Neutrophil (primary cell): ENCODE data around the gene ENTHD1.
"Not testable (repeated sequence)": the region's sequence is repeated elsewhere in the genome, so short reads cannot be mapped to it uniquely, and the experiment has no call there.

ENCODE experiments used
- H3K27ac ChIP-seq: fragments of 200-600 bp; sonication (generic); 2 replicates; pipeline ENCODE4 v1.5.1; 2016; ENCODE audit warnings: mild to moderate bottlenecking, moderate library complexity
- H3K27me3 ChIP-seq: fragments of 200-600 bp; sonication (generic); 2 replicates; pipeline ENCODE4 v1.6.0; 2016; ENCODE audit warnings: mild to moderate bottlenecking
- H3K36me3 ChIP-seq: fragments of 200-600 bp; sonication (generic); 2 replicates; pipeline ENCODE4 v1.5.1; 2017
- H3K4me1 ChIP-seq, 2 experiments: fragments of 200-600 bp in 1 of 2; sonication (generic) in 1 of 2; 1 replicate in 1 of 2; 2 replicates in 1 of 2; pipeline versions ENCODE4 v1.5.1 to v1.6.1; 2013 to 2016; ENCODE audit warnings: low read depth in 1 of 2, low read length in 1 of 2, mild to moderate bottlenecking in 1 of 2, moderate library complexity in 1 of 2; ENCODE audit not compliant: control insufficient read depth in 1 of 2, insufficient read depth in 1 of 2
- H3K4me3 ChIP-seq, 2 experiments: fragments of 200-600 bp in 1 of 2; sonication (generic) in 1 of 2; 1 replicate in 1 of 2; 2 replicates in 1 of 2; pipeline ENCODE4 v1.5.1; 2013 to 2016; ENCODE audit warnings: low read depth in 1 of 2, low read length in 1 of 2, mild to moderate bottlenecking in 1 of 2, moderate library complexity in 1 of 2
- H3K9me3 ChIP-seq: fragments of 200-600 bp; sonication (generic); 2 replicates; pipeline ENCODE4 v1.5.1; 2016
- TF ChIP-seq, protein P1 (sequence below): fragments of 200-600 bp; sonication (generic); IDR thresholded peaks from 2 replicates; pipeline ENCODE4 v1.5.1; 2016; ENCODE audit warnings: antibody characterized with exemption

Gene ENTHD1

DNA sequence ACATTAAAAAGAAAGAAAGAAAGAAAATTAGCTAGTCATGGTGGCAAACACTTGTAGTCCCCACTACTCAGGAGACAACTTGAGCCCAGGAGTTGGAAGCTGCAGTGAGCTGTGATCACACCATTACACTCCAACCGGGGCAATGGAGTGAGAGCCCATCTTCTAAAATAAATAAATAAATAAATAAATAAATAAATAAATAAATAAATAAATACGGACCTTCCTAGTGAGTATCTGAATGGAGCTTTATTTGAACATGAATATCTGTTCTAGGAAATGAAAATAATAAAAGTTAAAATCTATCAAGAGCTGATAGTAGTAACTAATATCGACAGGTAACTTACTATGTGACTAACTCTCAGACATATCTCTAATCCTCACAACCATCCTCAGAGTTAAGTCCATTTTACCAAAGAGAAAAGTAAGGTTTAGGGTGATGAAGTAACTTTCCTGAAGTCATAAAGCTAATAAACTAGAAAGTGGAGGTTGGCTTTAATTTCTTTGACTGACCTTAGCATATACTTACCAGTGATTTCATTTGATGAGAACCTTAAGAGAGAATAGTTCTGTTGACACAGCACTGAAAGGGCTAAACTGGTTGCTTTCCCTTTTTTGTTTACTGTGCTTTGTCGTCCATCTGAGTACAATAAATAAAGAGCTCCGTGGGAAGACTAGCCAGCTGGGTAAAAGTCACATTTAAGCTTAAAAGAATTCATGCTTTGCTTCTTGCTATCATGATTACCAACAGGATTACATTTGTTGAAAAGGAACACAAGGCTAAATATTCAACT, 22.4 kb downstream of the ENTHD1 start:
- Histone ChIP-seq H3K4me3 (no peak overlapping the region), H3K4me1 (peaks cover 0 to 6% of the 10 kb centered on the region in 2 experiments), H3K36me3 (no peaks in the 10 kb centered on the region), H3K27me3 (no peaks in the 10 kb centered on the region), H3K27ac (no peak overlapping the region), H3K9me3 (no peaks in the 10 kb centered on the region)
- TF ChIP-seq, protein P1, sequence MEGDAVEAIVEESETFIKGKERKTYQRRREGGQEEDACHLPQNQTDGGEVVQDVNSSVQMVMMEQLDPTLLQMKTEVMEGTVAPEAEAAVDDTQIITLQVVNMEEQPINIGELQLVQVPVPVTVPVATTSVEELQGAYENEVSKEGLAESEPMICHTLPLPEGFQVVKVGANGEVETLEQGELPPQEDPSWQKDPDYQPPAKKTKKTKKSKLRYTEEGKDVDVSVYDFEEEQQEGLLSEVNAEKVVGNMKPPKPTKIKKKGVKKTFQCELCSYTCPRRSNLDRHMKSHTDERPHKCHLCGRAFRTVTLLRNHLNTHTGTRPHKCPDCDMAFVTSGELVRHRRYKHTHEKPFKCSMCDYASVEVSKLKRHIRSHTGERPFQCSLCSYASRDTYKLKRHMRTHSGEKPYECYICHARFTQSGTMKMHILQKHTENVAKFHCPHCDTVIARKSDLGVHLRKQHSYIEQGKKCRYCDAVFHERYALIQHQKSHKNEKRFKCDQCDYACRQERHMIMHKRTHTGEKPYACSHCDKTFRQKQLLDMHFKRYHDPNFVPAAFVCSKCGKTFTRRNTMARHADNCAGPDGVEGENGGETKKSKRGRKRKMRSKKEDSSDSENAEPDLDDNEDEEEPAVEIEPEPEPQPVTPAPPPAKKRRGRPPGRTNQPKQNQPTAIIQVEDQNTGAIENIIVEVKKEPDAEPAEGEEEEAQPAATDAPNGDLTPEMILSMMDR = no peak

DNA sequence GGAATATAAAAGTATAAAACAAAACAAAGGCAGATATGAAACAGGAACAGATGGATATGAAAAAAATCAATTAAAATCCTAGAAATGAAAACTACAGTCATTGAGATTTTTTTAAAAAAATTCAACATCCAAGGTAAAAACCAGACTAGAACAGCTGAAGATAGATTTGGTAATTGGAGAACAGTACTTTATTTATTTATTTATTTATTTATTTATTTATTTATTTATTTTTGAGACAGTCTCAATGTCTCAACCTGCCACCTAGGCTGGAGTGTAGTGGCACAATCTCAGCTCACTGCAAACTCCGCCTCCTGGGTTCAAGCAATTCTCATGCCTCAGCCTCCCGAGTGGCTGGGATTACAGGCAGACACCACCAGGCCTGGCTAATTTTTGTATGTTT, 23.8 kb downstream of the ENTHD1 start:
- H3K27me3 ChIP-seq, H3K9me3 ChIP-seq, H3K27ac ChIP-seq, H3K4me1 ChIP-seq, H3K4me3 ChIP-seq, H3K36me3 ChIP-seq: not testable (repeated sequence)

DNA sequence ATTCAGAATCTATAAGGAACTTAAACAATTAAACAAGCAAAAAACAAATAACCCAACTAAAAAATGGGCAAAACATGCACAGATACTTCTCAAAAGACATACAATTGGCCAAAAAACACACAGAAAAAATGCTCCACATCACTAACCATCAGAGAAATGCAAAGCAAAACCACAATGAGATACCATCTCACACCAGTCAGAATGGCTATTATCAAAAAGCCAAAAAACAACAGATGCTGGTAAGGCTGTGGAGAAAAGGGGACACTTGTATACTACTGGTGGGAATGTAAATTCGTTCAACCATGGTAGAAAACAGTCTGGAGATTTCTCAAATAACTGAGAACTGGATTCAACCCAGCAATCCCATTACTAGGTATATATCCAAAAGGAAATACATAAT, 24.8 kb downstream of the ENTHD1 start:
- no peaks in the 10 kb centered on the region for H3K9me3 ChIP-seq
- TF ChIP-seq, protein P1 = no peak
- H3K36me3 ChIP-seq = no peaks in the 10 kb centered on the region
- no peaks in the 10 kb centered on the region for H3K27me3 ChIP-seq
- H3K4me3 ChIP-seq = no peak overlapping the region
- H3K27ac ChIP-seq = no peak overlapping the region
- no peaks in the 10 kb centered on the region for H3K4me1 ChIP-seq

DNA sequence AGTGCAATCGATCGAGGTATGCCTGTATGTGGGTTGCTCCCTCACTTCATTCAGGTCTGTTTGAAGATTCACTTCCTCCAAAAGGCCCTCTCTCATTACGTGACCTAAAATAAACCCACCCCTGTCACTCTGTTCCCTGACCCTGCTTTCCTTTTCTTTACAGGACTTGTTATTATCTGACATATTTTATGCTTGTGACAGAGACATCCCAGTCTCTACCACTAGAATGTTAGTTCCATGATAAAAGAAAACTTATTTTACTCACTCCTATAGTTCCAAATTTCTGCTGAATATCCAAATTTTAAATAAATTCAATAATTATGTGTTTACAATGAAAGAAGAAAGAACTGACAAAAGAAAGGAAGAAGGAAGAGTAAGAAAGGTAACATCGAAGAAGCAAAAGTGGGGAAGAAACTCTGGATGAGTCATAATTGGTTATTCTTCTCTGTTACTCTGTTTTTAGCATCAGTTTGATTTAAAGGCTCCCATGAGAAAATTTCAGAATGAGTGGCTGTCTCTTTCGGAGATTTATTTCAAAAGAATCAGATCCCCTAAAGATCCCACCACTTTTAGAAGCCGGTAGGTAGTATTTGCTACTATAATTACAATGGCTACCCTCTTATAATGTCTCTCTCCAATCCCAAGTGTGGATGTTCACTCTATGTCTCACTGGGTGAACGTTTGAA, 33.5 kb downstream of the ENTHD1 start:
- Histone ChIP-seq H3K36me3 (no peaks in the 10 kb centered on the region), H3K4me3 (no peak overlapping the region), H3K27ac (no peak overlapping the region), H3K9me3 (no peaks in the 10 kb centered on the region), H3K4me1 (no peaks in the 10 kb centered on the region), H3K27me3 (no peaks in the 10 kb centered on the region)
- TF ChIP-seq, protein P1 = no peak

DNA sequence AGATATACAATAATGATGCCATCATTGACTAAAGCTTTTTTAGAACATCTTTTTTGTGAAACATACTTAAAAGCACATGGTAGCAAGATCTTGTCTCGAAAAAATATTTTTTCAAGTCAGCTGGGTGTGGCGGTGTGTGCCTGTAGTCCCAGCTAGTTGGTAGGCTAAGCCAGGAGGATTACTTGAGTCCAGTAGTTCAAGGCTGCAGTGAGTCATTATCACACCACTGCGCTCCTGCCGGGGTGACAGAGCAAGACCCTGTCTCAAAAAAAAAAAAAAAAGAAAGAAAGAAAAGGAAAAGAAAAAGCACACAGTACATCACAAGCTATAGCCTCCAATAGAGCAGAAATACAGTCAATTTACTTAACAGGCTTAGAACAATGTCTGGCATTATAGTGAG, 37.0 kb downstream of the ENTHD1 start:
- TF ChIP-seq, protein P1 = no peak
- peaks cover 10% of the 10 kb centered on the region in 2 experiments for H3K4me1 ChIP-seq
- no peaks in the 10 kb centered on the region for H3K36me3 ChIP-seq
- no peaks in the 10 kb centered on the region for H3K9me3 ChIP-seq
- no peak overlapping the region for H3K4me3 ChIP-seq
- no peaks in the 10 kb centered on the region for H3K27me3 ChIP-seq
- no peak overlapping the region for H3K27ac ChIP-seq

DNA sequence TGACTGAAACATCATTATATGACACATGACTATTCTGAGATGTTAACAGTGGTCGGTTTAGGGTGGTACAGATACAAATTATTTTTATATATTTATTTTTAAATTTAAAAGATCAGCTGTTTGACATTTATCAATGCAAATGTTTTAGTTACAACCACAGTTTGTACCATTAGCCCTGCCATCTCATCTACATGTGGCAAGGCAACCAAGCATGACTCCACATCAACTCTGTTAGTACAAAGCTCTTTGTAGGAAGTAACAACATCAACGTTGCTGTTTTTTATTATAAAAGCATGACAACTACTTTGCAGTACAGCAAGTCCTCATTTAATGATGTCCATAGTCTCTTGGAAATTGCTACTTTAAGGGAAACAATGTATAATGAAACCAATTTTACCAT, 40.8 kb downstream of the ENTHD1 start:
- H3K27ac ChIP-seq = no peak overlapping the region
- peaks cover 14 to 15% of the 10 kb centered on the region in 2 experiments for H3K4me1 ChIP-seq
- H3K4me3 ChIP-seq = no peak overlapping the region
- no peaks in the 10 kb centered on the region for H3K9me3 ChIP-seq
- H3K27me3 ChIP-seq = no peaks in the 10 kb centered on the region
- TF ChIP-seq, protein P1 = no peak
- no peaks in the 10 kb centered on the region for H3K36me3 ChIP-seq
